Testis (tissue), 2 donors: ENCODE measurements around the gene MCC.

Experiments
- POLR2A ChIP-seq: fragments of 450-650 bp; IDR thresholded peaks from one replicate; pipeline ENCODE4 v1.6.1; 2017; ENCODE audit warnings: antibody characterized with exemption, mild to moderate bottlenecking, moderate library complexity
- TF ChIP-seq, protein P1 (sequence below), 3 experiments: fragments of 450-650 bp in 2 of 3; fragments of 200-600 bp in 1 of 3; sonication (generic) in 1 of 3; IDR thresholded peaks; one replicate each; pipeline ENCODE4 v1.5.1; 2016 to 2019; ENCODE audit warnings: antibody characterized with exemption in 3 of 3, mild to moderate bottlenecking in 2 of 3, moderate library complexity in 1 of 3

DNA sequence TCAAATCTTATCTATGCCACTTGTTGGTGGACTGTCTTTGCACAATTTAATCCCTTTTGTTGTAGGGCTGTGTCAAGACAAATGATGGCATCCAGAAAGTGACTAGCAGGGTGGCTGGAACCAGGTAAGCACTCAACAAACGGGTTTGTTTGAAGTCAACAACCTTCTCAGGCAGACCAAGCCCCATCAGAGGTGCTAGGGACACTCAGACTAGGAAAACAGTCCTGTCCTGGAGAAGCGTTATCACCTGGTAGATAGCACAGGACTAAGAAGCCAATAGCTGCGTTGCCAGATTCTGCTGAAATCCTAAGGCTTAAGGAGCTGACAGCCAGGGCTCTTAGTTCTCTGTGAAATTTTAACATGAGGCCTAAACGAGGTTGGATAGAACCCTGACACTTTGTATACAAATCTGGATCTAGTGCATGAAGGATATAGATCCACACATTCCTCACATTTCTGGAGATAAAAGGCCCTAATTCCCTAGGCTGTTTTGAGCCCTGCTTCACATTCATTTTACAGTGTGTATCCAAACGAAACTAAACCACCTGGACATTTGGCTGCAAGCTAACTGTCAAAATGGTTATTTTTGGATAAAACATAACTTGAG is 331.9 kb downstream of the MCC start:
- TF ChIP-seq, protein P1, sequence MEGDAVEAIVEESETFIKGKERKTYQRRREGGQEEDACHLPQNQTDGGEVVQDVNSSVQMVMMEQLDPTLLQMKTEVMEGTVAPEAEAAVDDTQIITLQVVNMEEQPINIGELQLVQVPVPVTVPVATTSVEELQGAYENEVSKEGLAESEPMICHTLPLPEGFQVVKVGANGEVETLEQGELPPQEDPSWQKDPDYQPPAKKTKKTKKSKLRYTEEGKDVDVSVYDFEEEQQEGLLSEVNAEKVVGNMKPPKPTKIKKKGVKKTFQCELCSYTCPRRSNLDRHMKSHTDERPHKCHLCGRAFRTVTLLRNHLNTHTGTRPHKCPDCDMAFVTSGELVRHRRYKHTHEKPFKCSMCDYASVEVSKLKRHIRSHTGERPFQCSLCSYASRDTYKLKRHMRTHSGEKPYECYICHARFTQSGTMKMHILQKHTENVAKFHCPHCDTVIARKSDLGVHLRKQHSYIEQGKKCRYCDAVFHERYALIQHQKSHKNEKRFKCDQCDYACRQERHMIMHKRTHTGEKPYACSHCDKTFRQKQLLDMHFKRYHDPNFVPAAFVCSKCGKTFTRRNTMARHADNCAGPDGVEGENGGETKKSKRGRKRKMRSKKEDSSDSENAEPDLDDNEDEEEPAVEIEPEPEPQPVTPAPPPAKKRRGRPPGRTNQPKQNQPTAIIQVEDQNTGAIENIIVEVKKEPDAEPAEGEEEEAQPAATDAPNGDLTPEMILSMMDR (IDR thresholded peaks at IDR 0.05) = no peak
- no peak for TF ChIP-seq POLR2A
